HG02759 (cell line): Measurements from ENCODE around the gene SH2D5.

Experiments
- ATAC-seq: cut with Tn5 transposase; IDR thresholded peaks from one replicate; pipeline ENCODE4 v1.9.1; 2021; ENCODE audit warnings: mild to moderate bottlenecking, moderate library complexity; ENCODE audit not compliant: unreplicated experiment

Gene SH2D5

DNA sequence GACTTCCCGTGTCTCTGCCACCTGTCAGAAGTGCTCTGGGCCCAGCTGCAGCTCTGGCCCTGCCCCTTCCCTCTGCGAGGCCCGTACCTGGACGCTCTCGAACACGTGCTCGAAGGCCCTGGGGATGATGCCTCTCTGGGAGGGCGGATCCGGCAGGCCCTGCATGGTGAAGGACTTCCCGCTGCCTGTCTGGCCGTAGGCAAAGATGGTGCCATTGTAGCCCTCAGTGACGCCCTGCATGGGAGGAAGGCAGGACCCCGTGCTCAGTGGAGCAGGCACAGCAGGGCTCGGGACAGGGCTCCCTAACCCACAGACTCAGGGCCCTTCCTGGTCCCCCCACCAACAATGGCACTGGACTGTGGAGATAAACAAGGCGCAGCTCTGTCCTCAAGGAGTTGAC, 17.1 kb downstream of the SH2D5 start:
- ATAC-seq = no peak

DNA sequence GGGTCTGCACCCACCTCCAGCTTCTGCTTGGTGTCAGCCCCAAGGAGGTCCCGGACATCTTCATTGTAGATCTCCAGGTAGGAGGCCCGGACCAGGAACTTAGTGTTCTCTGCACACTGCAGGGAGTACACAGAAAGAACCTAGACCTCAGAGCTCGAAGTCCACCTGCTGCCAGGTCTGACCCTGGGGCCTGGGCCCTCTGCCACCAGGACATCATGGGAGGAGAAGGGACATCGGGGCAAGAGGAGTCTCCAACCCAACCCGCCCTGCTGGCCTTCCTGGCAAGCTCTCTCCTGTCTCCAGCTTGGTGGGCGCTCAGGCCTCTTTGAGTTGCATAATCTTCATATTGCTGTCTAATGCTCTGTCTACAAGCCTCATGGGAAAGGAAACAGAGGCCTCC, 19.1 kb downstream of the SH2D5 start:
- ATAC-seq = no peak

DNA sequence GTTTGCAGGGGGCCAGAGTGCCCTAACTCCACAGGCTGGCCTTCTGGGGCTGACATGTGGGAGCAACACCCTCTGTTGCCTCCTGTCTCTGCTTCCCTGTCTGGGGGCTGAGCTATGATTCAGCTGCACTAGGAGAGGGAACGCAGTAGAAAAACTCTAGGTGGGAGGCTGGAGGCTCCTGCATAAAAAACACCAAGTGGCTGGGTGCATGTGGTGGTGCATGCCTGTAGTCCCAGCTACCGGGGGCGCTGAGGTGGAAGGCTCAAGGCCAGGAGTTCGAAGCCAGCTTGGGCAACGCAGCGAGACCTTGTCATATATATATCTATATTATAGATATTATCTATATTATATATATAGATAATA, 20.3 kb downstream of the SH2D5 start:
- no peak for ATAC-seq

- no peak for ATAC-seq
These were observed 21.0 kb downstream of the SH2D5 start for GRCh38 chr1:20711285-20712214.

- no peak for ATAC-seq
These were observed 21.8 kb downstream of the SH2D5 start for GRCh38 chr1:20710469-20711284.

- no peak for ATAC-seq
These were observed 22.6 kb downstream of the SH2D5 start for GRCh38 chr1:20709868-20710267.

DNA sequence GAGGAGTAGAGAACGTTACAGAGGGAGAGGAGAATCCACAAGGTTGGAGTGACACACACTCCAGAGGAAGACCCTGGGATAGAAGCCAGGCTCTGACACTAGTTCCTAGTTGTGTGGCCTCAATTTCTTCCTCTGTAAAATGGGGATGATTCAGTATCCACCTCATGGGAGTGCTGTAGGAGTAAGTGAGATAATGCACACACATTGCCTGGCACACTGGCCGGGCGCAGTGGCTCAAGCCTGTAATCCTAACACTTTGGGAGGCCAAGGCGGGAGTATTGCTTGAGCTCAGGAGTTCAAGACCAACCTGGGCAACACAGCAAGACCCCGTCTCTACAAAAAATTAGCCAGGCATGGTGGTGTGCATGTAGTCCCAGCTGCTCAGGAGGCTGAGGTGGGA, 23.6 kb downstream of the SH2D5 start:
- ATAC-seq = no peak

- no peak for ATAC-seq
These were observed 24.4 kb downstream of the SH2D5 start for GRCh38 chr1:20708057-20708456.

DNA sequence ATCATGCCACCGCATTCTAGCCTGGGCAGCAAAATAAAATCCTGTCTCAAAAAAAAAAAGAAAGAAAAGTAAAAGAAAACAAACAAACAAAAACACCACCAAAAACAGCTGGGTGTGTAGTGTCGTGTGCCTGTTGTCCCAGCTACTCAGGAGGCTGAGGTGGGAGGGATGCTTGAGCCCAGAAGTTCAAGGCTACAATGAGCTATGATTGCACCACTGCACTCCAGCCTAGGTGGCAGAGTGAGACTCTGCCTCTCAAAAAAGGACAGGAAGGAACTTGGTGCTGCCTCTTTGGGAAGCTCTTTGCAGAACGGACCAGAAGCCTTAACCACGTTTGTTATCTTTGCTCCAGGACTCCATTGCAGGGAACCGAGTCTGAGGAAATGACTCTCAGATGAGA, 25.7 kb downstream of the SH2D5 start:
- ATAC-seq = no peak

DNA sequence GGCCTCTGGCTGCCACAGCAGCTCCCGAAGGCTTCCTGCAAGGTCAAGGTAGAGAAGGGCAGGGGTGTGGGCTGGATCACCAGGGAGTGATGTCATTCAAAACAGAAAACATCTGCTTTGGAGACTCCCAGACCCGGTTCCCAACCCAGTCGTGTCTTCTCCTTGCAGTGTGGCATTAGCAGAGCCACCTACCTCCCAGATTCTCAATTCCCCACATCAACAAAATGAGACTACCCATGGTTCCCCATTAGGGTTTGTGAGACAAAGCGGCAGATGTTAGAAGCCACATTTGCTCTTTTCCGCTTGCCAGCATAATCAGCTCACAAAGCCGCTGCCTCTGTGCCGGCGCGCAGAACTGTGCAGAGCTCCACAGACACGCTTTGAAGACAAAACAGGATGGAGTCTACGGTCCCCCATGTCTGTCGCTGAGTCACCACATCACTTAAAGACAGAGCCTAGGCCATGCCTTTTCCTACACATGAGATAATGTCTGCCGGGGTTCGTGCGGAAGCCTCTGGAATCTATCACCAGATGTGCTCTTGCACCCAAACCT, 27.2 kb downstream of the SH2D5 start:
- ATAC-seq = no peak

DNA sequence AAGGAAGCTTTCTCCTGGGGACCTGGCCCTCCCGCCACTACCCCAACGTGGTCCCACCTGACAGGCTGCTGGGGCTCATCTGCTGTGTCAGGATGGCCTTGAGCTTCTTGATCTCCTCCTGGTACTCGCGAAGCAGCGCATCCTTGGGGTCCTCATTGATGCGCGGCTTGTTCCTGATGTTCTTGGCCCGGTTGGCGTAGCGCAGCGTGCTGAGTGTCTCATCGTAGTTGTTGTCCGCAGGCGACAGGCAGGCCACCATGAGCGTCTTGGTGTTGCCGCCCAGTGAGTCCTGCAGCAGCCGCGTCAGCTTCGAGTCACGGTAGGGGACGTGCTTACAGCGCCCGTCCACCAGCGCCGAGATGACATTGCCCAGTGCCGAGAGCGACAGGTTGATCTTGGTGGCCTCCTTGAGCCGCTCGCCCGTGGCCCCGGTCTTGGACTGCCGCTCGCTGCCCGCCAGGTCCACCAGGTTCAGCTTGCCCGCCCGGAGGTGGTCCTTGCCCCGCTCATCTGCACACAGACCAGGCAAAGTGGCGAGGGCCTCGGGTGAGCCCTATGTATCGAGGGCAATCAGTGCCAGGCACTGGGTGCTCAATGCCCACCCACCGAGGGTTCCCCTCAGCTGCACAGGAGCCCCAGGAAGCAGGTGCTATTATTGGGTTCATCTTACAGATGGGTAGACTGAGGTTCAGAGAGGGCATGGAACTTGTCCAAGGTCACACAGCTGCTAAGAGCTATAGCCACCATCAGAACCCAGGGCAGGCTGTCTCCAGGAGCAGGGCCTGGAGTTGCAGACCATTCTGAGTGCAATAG, 27.9 kb downstream of the SH2D5 start:
- no peak for ATAC-seq

DNA sequence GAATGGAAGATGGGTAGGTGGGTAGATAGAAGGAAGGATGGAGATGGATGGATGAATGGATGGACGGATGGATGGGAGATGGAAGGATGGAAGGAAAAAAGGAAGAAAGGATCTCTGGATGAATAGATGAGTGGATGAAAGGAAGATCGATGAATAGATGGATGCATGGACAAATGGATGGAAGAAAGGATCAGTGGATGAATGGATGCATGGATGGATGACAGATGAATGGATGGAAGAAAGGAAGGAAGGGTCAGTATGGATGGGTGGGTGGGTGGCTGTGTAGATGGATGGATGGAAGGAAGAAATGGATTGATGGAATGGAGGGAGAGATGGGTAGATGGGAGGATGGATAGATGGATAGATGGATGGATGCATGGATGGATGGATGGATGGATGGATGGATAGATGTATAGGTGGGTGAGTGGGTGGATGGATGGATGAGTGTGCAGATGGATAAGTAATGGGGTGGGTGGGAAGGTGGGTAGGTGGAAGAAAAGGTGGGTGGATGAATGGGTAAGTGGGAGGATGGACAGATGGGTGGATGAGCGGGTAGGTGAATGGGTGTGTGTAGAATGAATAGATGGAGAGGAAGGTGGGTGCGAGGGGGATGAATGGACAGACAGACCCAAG, 29.3 kb downstream of the SH2D5 start:
- ATAC-seq = no peak

DNA sequence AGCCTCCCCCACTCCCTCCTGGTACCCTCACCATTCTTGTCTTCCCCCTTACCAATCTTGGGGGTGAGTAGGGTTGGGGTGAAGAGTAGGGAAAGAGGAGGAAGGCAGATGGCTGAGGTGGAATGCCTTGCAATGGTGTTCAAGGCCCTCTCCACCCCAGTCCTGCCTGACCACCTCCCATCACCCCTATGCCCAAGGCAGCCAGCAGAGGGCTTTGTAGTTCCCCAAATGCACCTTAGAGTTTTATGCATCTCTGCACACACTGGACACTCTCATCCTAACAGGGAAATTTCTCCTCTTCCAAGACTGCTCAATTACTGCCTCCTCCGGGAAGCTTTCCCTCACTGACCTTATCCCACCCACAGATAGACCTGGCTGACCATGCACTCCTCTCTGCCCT, 30.1 kb downstream of the SH2D5 start:
- no peak for ATAC-seq

DNA sequence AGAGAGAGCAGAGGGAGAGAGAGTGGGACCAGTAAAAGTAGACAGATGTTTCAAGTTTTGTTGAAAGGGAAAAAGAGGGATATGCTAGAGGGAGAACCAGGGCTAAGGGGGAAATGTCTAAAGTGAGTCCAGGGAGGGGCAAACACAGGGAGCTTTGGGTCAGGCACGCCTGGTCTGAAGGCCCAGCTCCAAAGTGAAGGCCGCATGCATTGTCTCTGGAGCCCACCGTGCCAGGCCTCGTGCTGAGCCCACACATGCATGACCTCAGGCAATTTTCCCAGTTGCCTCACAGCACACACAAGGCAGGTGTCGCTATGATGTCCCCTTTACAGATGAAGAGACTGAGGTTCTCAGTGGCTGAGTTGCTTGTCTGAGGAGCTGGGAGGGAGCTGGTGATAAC, 30.7 kb downstream of the SH2D5 start:
- no peak for ATAC-seq

DNA sequence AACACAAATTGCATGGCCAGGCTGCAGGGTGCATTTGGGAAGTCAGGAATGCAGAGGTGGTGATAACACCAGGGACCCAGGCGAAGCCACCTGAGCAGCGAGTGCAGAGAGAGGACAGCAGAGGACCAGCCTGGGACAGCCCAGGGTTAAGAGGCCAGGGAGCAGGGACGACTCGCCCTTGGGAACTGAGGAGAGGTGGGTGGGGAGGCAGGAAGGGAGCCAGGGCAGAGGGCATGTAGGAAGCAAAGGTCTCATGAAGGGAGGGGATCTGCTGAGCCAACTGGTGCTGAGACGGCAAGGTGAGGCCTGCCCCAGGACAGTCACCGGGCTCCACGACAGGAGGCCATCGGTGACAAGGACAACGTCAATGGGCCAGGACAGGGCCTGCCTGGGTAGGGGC, 31.1 kb downstream of the SH2D5 start:
- ATAC-seq = no peak

- ATAC-seq = no peak
These were observed 31.8 kb downstream of the SH2D5 start for GRCh38 chr1:20700636-20701215.

DNA sequence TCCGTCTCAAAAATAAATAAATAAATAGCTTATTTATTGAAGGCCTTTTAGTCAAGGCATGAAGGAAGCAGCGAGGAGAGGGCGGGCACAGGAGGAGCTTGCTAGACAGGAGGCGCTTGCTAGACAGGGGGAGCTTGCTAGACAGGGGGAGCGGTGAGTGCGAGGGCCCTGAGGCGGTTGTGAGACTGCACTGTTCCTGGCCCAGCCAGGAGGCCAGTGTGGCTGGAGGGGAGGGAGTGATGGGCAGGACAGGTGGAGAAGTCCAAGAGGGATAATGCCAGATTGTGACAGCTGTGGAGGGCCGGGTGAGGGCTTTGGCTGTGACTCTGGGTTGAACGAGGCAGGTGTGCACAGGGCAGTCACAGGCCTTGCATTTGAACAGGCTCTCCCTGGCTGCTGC, 32.9 kb downstream of the SH2D5 start:
- ATAC-seq = no peak

DNA sequence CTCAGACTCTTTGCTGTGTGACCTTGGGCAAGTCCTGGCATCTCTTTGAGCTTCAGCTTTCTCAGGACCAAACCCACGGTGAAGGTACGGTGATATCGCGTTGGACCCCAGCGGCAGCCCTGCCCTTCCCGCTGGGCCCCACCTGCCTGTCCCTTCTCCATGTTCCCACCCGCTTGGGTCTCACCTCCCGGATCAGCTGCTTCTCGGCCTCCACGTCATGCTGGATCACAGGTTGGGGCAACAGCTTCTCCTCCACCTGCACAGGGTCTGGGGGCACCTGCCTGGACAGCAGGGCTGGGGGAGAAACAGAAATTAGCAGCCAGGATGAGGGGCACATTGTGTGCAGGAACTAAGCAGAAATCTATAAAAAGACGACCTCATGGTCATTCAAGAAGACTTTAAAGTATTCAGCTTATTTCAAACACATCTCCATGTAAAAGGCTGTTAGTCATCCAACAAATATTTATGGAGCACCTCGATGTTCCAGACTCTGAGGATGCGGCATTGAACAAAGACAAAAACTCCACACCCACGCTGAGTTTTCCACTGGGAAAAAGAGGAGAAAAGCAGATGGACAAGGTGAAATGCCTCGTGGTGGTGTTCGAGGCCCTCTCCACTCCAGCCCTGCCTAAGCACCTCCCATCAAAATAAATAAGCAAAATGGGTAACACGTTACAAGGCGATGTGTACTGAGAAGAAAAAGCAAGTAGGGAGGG, 34.1 kb downstream of the SH2D5 start:
- ATAC-seq = no peak

- ATAC-seq = no peak
These were observed 34.9 kb downstream of the SH2D5 start for GRCh38 chr1:20697563-20697962.
